GM12892 (cell line): ENCODE measurements around the gene UBE2M.
A peak's percentile ranks its signal among the peaks of the same experiment; 100 is the strongest.

Experiments
- DNase-seq: peaks from one replicate; pipeline ENCODE4 v3.0.0; 2011; ENCODE audit not compliant: insufficient read length
- FAIRE-seq: peaks from 2 replicates; lab custom pipeline; 2011; peaks lifted over from hg19 to GRCh38; lab: Jason Lieb, UNC
- POLR2A ChIP-seq: IDR thresholded peaks from 2 replicates; pipeline ENCODE4 v1.6.1; 2011; ENCODE audit warnings: low read depth, low read length, control low read depth
- POLR2AphosphoS5 ChIP-seq: IDR thresholded peaks from 2 replicates; pipeline ENCODE4 v1.6.1; 2011; ENCODE audit warnings: low read depth, low read length, control low read depth
- TAF1 ChIP-seq: IDR thresholded peaks from 2 replicates; pipeline ENCODE4 v1.6.1; 2011; ENCODE audit warnings: low read depth, mild to moderate bottlenecking, control low read depth, low read length, borderline replicate concordance

Gene UBE2M

GRCh38 chr19:58556622-58557220, 1.7 kb downstream of the UBE2M start:
- no peak for TF ChIP-seq TAF1
- DNase-seq (no peak), FAIRE-seq (no peak)

DNA sequence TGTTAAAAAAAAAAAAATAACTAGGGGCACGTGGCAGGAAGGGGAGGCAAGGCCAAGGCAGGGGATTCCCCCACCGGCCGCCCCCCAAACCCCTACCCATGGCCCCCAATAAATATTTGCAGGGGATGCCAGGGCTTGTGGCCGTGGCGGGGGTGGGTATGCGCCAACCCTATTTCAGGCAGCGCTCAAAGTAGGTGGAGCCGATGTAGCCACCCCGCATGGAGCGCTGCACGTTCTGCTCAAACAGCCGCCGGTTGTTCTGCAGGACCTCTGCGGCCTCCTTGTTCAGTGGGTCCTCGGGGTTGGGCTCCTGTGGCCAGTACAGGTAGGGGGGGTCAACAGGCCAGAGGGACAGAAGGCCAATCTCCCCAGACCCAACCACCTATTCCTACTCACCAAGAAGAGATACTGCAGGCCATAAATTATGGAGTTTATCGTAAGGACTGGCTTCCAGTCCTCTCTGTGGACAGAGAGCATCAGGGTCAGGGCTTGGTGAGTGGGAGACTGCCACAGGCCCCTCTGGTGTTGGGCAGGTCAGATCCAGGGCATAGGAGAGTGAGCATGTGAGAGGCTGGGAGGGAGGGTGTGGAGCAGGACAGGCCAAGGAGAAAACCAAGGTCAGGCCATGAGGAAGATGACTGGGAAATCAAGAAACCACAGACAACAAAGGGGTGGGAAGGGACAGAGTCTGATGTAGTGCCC, 2.3 kb downstream of the UBE2M start:
- DNase-seq (no peak), FAIRE-seq (no peak)
- no peak for TF ChIP-seq POLR2A
- no peak for TF ChIP-seq POLR2AphosphoS5
- no peak for TF ChIP-seq TAF1

DNA sequence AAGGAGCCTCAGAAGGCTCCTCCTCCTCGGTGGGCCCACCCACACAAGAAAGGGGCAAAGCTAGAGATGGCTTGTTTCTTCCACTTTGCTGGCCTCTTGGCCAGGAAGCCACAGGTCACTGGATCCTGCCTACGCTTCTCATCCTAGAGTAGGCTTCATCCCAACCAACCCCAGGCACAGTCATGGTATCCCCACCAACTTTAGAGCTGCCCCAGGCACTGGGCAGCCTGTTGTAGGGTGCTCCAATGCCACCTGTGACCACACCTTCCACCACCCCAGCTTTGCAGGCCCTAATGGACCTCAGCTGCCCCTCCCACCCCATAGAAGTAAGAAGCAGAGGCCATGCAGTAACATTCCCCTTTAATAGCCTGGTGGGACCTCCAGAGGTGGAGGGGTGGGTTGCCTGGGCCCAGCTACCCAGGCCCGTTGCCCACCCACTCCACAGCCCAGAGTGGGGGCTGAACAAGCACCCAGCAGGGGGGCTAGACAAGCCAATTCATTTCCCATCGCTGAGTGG, 3.0 kb downstream of the UBE2M start:
- DNase-seq = no peak
- FAIRE-seq = no peak
- TF ChIP-seq POLR2AphosphoS5 (no peak), POLR2A (no peak), TAF1 (no peak)

GRCh38 chr19:58554494-58555368, 3.7 kb downstream of the UBE2M start, which contains the start of gene CHMP2A:
Gene CHMP2A, minus strand, starts transcription at chr19:58555105. Its CDS starts 893 bp downstream, at chr19:58554212.
- FAIRE-seq = peak; percentile 96
- TF ChIP-seq POLR2AphosphoS5 = peak; percentile 85
- TF ChIP-seq TAF1 = no peak
- TF ChIP-seq POLR2A = peak; percentile 84
- DNase-seq = peak; percentile 97

DNA sequence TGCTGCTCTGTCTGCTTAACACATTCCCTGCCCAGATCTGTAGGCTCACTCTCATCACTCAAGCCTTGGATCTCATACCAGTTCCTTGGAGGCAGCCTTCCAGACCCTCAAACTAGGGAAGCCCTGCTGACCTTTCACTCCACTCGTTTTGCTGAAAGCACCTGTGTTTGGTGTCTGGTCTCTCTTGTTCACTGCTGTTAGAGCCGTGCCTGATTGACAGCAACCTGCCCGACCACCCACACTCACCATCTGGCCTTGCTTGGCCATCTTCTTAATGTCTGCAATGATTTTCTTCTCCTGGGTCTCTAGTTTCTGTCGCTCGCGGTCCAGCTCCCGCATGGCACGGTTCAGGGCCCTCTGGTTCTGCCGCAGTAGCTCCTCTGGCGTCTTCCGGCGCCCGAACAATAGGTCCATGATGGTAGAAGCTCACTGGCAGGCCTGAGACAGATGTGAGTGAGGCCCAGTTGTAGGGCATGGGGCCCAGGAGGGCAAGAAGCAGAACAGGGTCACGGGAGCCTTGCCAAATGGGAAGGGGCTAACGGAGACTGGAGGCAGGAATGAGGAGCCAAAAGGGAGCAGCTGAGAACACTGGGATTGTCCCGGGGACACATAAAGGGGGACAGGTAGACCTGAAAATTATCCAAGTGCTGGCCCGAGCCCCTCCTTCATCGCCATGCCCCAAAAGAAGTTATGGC, 4.5 kb downstream of the UBE2M start:
- DNase-seq (no peak), FAIRE-seq (no peak)
- TF ChIP-seq POLR2A (no peak), POLR2AphosphoS5 (no peak), TAF1 (no peak)

- FAIRE-seq (no peak), DNase-seq (no peak)
- no peak for TF ChIP-seq POLR2AphosphoS5
- TF ChIP-seq TAF1 = no peak
Observed at GRCh38 chr19:58552655-58553054, 5.8 kb downstream of the UBE2M start.

DNA sequence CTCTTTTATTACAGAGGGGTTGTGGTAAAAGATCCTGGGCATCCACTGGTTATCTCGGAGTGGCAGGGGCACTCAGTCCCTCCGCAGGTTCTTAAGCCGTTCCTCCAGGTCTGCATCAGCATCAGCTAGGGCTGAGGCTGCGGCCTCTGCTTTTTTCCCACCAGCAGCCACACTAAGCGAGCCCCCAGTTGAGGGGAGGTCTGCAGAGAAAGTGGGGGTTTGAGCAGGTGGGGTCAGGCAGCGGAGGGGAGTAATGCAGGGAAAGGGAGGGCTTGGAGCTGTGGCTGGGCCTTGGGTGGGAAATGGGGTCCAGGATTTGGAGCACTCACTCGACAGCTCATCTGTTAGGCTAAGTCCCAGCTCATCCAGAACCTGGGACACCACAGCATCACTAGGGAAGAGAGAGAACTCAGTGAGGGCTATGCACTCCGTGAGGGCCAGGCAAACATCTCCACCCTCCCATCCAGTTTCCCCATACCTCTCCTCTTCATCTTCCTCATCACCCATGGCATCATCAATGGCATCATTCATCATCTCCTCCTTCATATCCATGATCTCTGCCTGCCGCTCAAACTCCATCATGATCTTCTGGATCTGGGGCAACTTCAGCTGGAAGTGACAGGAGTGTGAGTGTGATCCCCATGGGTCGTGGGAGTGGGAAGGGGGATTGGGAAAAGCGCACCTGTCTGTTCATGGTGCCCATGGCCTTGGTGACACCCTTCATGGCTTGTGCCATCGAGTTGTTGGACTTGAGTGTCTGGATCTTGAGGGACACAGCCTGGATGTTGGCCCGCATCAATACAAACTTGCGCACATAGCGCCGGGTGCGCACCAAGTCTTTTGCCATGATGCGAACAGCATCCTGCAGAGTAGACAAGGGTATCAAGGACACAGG, 6.6 kb downstream of the UBE2M start:
- DNase-seq = no peak
- TF ChIP-seq POLR2AphosphoS5 = peak; percentile 86
- TF ChIP-seq POLR2A = peak; percentile 66
- TF ChIP-seq TAF1 = no peak
- no peak for FAIRE-seq

- no peak for TF ChIP-seq POLR2AphosphoS5
- TF ChIP-seq TAF1 = no peak
- no peak; the same call in 1 of the 2 replicates for TF ChIP-seq POLR2A
- no peak for DNase-seq
- FAIRE-seq = no peak
Observed at GRCh38 chr19:58551123-58551497, 7.3 kb downstream of the UBE2M start.

- DNase-seq (no peak), FAIRE-seq (no peak)
- peak; percentile 26; the same call in 1 of the 2 replicates for TF ChIP-seq POLR2AphosphoS5
- no peak for TF ChIP-seq TAF1
Observed at GRCh38 chr19:58550362-58551122, 7.9 kb downstream of the UBE2M start.
